ENCODE results near the gene LHFPL5. TPM values are rescaled to one million over a fixed set of nuclear protein-coding genes. Genes with fewer than 3 reads are reported as not detected.

Gene LHFPL5
- total RNA-seq, result not detected in 2 replicates

GRCh38 chr6:35804996-35805736 lies at the start of gene LHFPL5:
LHFPL5 (plus strand) TSS chr6:35805352; CDS start chr6:35805671, 319 bp downstream.

GRCh38 chr6:35776364-35777215 lies 28.6 kb upstream of the LHFPL5 start, which contains the start of gene CLPSL2:
CLPSL2 (plus strand) TSS chr6:35776598; CDS start chr6:35776619, 21 bp downstream.

GRCh38 chr6:35780719-35781118 lies 24.4 kb upstream of the LHFPL5 start, which contains the start of gene CLPSL1:
CLPSL1 (plus strand) TSS chr6:35781019; CDS start chr6:35781111, 92 bp downstream.

Other genes starting within 250 kb of the LHFPL5 start
- 18.9 and 21.0 TPM in 2 replicates for gene FKBP5, start 116.4 kb upstream of the LHFPL5 start, total RNA-seq
- 0.19 TPM in 1 of 2 replicates, not detected in the other for gene ARMC12, start 68.3 kb upstream of the LHFPL5 start, total RNA-seq
- not detected in 2 replicates for gene CLPSL2, start 28.8 kb upstream of the LHFPL5 start, total RNA-seq
- not detected in 2 replicates for gene CLPSL1, start 24.3 kb upstream of the LHFPL5 start, total RNA-seq
- gene CLPS, start 8.0 kb upstream of the LHFPL5 start, total RNA-seq, result not detected in 2 replicates
- gene SRPK1, start 115.7 kb downstream of the LHFPL5 start, total RNA-seq, result 88.2 and 88.4 TPM in 2 replicates
- gene SLC26A8, start 219.3 kb downstream of the LHFPL5 start, total RNA-seq, result 0.38 TPM in 1 of 2 replicates, not detected in the other
- gene MAPK14, start 222.5 kb downstream of the LHFPL5 start, total RNA-seq, result 75.1 and 89.3 TPM in 2 replicates